SK-N-SH treated with all-trans-retinoic acid at 6 μM for 48 hours (cell line): Measurements from ENCODE around the gene RNU2-1.

Source experiments
- BACH2 ChIP-seq: fragments of 250-450 bp; sonication (Bioruptor Pico); IDR thresholded peaks from 2 replicates; pipeline ENCODE4 v1.9.0; 2021; ENCODE audit warnings: mild to moderate bottlenecking, borderline replicate concordance
- ESRRG ChIP-seq: fragments of 250-450 bp; sonication (Bioruptor Pico); IDR thresholded peaks from 2 replicates; pipeline ENCODE4 v1.6.1; 2021; ENCODE audit warnings: mild to moderate bottlenecking
- ISL1 ChIP-seq: fragments of 250-450 bp; sonication (Bioruptor Pico); IDR thresholded peaks from 2 replicates; pipeline ENCODE4 v2.1.2; 2022; ENCODE audit warnings: mild to moderate bottlenecking, moderate library complexity
- TCF4 ChIP-seq: fragments of 250-450 bp; sonication (Bioruptor Pico); IDR thresholded peaks from 2 replicates; pipeline ENCODE4 v1.8.0; 2021; ENCODE audit warnings: mild to moderate bottlenecking, moderate library complexity, borderline replicate concordance
- TOX ChIP-seq: fragments of 250-450 bp; sonication (Bioruptor Pico); IDR thresholded peaks from 2 replicates; pipeline ENCODE4 v1.8.0; 2021; ENCODE audit warnings: mild to moderate bottlenecking, moderate library complexity, borderline replicate concordance
- ZC3H10 ChIP-seq: fragments of 250-450 bp; sonication (Bioruptor Pico); IDR thresholded peaks from 2 replicates; pipeline ENCODE4 v1.5.1; 2021; ENCODE audit warnings: mild to moderate bottlenecking, moderate library complexity
- TF ChIP-seq, protein P1 (sequence below): fragments of 250-450 bp; sonication (Bioruptor Pico); IDR thresholded peaks from 2 replicates; pipeline ENCODE4 v1.5.1; 2020; ENCODE audit warnings: low read depth, mild to moderate bottlenecking, moderate library complexity
- TF ChIP-seq, protein P2 (sequence below): fragments of 250-450 bp; sonication (Bioruptor Pico); IDR thresholded peaks from 2 replicates; pipeline ENCODE4 v1.5.1; 2021; ENCODE audit warnings: mild to moderate bottlenecking, moderate library complexity

DNA sequence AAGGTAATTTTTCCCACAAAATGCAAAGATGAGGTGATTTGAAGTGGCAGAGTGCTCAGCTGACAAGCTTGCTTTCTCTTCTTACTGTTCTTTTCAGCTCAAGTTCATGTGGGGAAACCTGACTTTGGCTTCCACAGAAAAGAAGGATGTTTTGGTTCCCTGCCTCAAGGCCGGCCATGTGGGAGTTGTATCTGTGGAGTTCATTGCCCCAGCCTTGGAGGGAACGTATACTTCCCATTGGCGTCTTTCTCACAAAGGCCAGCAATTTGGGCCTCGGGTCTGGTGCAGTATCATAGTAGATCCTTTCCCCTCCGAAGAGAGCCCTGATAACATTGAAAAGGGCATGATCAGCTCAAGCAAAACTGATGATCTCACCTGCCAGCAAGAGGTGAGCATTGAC lies 40.5 kb downstream of the RNU2-1 start:
- TF ChIP-seq ZC3H10 (CRISPR knock-in tag) (no peak), ISL1 (CRISPR knock-in tag) (no peak), TOX (CRISPR knock-in tag) (no peak), BACH2 (no peak), TCF4 (no peak), ESRRG (CRISPR knock-in tag) (no peak)
- TF ChIP-seq, protein P1, sequence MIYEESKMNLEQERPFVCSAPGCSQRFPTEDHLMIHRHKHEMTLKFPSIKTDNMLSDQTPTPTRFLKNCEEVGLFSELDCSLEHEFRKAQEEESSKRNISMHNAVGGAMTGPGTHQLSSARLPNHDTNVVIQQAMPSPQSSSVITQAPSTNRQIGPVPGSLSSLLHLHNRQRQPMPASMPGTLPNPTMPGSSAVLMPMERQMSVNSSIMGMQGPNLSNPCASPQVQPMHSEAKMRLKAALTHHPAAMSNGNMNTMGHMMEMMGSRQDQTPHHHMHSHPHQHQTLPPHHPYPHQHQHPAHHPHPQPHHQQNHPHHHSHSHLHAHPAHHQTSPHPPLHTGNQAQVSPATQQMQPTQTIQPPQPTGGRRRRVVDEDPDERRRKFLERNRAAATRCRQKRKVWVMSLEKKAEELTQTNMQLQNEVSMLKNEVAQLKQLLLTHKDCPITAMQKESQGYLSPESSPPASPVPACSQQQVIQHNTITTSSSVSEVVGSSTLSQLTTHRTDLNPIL (CRISPR knock-in tag), result no peak
- TF ChIP-seq, protein P2, sequence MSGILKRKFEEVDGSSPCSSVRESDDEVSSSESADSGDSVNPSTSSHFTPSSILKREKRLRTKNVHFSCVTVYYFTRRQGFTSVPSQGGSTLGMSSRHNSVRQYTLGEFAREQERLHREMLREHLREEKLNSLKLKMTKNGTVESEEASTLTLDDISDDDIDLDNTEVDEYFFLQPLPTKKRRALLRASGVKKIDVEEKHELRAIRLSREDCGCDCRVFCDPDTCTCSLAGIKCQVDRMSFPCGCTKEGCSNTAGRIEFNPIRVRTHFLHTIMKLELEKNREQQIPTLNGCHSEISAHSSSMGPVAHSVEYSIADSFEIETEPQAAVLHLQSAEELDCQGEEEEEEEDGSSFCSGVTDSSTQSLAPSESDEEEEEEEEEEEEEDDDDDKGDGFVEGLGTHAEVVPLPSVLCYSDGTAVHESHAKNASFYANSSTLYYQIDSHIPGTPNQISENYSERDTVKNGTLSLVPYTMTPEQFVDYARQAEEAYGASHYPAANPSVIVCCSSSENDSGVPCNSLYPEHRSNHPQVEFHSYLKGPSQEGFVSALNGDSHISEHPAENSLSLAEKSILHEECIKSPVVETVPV (CRISPR knock-in tag), result no peak
